HG02588 (cell line): Measurements from ENCODE around the gene OR10H2.
"Not testable (repeated sequence)": the region's sequence is repeated elsewhere in the genome, so short reads cannot be mapped to it uniquely, and the experiment has no call there.

Experiments used
- ATAC-seq: cut with Tn5 transposase; IDR thresholded peaks from one replicate; pipeline ENCODE4 v1.9.1; 2021; ENCODE audit warnings: mild to moderate bottlenecking, moderate library complexity; ENCODE audit not compliant: unreplicated experiment

Gene OR10H2, protein sequence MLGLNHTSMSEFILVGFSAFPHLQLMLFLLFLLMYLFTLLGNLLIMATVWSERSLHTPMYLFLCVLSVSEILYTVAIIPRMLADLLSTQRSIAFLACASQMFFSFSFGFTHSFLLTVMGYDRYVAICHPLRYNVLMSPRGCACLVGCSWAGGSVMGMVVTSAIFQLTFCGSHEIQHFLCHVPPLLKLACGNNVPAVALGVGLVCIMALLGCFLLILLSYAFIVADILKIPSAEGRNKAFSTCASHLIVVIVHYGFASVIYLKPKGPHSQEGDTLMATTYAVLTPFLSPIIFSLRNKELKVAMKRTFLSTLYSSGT

DNA sequence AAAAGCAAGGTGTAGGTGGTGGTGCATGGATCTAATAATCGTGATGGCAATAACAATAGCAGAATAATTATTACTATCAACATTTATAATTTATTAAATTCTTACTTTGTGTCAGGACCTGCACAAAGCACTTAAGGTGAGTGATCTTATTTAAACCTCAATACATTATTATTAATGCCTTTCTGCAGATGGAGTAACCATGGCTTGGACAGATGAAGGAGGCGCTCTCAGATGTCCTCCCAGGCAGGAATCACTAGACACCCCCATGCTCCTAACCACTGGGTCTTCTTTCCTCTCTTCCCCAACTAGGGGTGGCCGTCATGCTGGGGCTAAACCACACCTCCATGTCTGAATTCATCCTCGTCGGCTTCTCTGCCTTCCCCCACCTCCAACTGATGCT is at the start of gene OR10H2:
Gene OR10H2, plus strand, starts transcription at position 301 of the 400 bp plus-strand sequence. Its CDS starts 20 bp downstream, at position 321.
- no peak for ATAC-seq

DNA sequence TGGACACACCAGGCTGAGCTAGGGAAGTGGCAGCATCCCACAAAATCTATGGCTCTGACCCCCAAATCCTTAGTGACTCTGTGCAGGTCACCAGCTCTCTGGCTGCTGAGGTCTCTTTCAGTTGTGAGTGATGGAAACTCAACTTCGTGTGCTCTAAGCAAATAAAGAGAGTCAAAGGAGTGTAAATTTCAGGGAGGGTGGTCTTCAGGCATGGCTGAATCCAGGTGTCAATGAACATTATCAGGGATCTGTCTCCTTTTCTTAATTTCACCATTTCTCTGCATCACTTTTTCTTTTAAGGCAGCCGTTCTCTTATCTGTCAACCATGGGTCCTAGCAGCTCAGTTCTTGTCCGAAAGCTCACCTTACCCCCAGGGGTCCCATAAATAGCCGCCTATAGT is 48.7 kb upstream of the OR10H2 start:
- ATAC-seq: no peak

DNA sequence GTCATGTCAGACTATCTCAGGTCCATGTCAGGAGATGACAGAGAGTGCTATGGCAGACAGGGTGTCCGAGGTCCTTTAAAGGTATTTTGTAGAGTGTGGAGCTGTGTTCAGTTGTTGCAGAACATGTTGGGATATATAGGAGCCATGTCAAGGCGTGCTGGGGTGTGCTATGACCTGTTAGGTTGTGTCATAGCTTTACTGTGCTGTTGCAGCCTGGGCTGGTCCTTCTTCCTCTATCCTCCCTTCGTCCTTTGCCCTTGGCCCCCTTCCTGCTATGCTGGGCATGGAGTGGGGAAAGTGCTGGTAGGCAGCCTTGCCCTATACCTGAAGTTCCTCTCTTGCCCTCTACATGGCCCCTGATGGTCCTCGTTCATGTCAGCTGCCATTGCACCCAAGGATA is 48.0 kb upstream of the OR10H2 start:
- not testable (repeated sequence) for ATAC-seq

DNA sequence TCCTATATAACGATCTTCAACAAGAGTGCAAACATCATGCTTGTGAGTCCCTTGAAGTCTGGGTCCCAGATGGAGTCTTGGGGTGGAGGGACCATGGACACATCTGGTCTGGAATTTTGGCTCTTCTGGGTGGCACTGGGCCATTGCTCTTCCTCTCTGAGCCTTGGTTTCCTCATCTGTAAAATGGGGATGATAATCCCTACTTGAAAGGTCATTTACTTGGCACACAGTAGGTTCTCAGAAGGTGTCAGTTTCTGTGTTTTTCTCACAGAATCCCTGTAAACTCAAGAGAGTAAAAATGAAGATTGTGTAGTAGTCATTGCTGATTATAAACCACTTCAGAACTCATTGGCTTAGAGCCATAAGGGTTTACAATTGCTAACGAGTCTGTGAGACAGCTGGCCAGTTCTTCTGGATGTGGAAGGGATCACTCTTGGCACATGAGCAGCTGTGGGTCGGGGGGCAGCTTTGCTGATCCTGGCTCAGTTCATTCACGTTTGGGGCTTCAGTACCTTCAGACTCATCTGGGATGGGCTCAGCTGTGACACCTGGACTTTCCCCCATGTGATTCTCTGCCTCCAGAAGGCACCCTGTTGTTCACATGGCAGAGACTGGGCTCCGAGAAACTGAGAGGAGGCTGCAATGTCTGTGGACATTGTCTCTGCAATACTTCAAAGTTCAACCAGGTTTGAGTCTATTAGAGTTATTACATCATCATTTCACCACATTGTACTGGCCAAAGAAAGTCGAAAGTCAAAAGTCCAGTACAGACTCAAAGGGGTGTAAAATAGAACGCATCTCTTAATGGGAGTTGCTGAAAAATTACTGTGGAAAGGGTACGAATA is 47.1 kb upstream of the OR10H2 start:
- ATAC-seq: no peak

DNA sequence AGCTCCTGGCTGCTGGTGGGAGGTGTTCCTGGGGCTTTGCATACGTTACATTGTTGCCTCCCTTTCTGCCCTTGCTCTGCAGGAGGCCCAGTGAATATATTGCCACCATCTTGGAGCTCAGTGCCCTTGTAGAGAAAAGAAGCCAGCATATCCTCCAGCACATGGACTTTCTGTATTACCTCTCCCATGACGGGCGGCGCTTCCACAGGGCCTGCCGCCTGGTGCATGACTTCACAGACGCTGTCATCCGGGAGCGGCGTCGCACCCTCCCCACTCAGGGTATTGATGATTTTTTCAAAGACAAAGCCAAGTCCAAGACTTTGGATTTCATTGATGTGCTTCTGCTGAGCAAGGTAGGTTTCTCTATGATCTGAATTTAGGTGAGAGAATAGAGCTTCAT is 44.4 kb upstream of the OR10H2 start:
- ATAC-seq: no peak

DNA sequence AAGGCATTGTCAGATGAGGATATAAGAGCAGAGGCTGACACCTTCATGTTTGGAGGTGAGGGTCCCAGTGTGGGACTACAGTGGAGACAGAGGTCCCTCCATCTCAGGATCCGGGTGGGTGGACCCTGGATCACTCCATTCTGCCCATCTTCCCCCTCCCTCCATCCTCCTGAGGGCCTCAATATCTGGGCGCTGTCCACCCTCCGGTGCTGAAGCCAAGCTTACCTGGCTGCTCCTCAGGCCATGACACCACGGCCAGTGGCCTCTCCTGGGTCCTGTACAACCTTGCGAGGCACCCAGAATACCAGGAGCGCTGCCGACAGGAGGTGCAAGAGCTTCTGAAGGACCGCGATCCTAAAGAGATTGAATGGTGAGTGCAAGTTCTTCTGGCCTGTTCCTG is 43.0 kb upstream of the OR10H2 start:
- no peak for ATAC-seq

DNA sequence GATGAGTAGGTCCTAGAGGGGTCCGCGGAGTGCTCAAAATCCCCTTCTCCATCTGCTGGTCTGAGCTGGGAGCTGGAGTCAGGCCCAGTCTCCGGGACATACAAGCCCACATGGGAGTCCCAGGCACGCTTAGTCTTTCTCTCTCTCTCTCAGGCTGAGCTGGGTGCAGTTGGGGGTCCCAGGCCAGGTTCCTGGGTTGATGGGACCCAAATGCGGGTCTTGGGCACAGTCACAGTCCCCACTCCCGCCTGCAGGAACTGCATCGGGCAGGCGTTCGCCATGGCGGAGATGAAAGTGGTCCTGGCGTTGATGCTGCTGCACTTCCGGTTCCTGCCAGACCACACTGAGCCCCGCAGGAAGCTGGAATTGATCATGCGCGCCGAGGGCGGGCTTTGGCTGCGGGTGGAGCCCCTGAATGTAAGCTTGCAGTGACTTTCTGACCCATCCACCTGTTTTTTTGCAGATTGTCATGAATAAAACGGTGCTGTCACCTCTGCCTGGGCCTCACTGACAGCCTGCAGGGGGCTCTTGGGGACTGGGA is 31.1 kb upstream of the OR10H2 start:
- no peak for ATAC-seq

DNA sequence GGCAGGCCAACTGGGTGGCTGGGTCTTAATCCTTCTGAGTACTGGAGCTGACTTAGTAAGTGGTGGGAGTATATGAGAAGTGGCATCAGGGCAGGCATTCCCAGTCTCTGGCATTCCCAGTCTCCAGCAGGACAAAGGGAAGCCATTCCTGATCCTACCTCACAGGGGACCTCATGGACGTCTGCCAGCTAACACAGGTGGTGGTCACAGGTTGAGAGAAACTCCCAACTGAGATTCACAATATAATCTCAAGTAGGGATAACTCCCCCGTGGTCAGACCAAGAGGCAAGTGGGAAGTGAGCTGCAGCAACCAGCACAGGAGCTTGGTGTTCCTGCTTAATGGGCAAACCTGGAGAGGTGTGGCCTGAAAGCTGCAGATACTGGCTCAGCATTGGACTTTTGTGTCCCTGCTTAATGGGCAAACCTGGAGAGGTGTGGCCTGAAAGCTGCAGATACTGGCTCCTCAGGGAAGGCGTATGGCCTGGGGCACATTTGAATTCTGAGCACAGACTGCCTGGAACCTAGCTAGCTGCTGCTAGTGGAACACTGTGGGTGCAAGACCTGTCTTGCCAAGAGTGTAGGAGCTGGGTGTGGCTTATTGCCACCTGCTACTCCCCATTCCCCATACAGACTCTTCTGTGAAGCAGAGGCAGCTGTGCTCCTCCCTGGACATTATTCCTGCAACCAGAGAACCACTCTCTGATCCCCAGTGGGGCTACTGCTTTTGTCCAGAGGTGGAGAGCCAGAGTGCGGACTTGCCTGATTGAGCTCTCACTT is 25.9 kb upstream of the OR10H2 start:
- no peak for ATAC-seq

DNA sequence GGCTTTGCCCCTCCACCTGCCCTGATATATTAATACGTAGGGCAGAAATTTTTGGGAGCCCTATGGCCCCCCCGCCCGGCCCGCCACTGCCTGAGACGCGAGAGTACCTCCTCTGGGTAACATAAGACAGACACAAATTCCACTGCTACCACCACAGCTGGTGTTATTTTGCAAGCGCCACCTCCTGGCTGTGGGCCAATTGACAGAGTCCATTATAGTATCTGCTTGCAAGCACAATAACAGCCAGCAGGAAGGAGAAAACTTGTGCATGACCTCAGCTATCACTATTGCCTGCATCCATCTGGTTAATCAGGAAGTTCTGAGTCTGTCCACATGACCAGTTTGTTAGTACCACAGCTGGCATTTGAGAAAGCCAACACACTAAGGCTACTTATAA is 25.3 kb upstream of the OR10H2 start:
- no peak for ATAC-seq

DNA sequence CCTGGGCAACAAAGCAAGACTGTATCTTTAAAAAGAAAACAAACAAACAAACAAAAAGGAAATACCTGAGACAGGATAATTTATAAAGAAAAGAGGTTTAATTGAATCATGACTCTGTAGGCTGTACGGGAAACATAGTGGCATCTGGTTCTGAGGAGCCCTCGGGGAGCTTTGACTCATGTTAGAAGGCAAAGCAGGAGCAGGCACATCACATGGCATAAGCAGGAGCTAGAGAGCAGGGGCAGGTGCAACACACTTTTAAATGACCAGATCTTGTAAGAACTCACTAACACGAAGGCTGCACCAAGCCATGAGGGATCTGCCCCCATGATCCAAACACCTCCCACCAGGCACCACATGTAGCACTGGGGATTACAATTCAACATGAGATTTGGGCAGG is 13.2 kb upstream of the OR10H2 start:
- ATAC-seq: no peak

DNA sequence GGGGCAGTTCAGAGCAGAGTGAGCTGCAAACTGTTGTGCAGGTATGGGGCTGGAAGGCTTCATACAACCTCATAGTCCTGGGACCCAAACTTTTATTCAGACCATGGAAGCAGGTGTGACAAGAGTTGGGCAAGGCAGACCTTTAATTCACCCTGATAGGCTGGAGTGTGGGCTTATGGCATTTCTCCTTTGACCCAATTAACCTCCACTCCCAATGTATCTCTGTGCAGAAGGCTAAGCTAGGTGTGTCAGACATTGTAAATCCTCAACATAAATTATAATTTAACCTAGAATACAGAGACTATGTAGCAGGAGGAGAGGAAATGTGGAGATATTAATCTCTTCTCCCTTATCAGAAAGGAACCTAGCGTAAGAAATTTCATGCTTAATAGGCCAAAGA is 12.2 kb upstream of the OR10H2 start:
- ATAC-seq: no peak

DNA sequence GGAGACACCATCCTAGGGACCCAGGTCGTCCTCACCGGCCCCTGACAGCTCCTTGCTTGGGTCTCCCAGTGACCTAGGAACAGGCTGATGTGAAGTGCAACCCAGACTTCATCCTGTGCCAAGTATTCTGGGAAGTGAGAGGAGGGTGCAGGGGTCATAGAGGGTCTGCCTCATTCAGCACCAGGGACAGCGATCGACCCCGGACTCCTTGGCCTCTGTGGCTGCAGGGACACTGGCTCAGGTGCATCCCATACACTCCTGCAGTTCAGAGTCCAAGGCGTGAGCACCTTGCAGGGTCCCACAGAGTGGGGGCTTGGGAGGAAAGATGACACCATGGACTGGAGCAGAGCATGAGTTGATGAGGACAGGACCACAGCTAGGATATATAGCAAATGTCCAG is 10.0 kb upstream of the OR10H2 start:
- ATAC-seq: no peak

DNA sequence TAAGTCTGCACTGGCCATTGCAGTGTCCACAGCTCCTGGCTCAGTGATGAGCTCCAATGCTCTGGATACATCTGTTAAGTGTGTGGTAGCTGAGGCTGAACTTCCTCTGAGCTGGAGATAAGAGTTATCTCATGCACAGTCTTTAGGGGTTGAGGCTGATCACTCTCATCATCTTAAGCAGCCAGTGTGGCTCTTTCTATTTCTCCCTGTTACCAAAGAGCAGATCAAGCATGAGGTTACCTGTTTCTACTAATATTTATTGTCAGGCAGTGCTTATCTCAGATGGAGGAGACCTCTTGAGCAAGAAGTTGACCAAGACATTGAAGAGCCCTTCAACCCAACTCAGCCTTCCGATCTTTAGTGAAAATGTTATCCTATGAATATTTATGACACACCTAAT is 6.6 kb upstream of the OR10H2 start:
- ATAC-seq: no peak

DNA sequence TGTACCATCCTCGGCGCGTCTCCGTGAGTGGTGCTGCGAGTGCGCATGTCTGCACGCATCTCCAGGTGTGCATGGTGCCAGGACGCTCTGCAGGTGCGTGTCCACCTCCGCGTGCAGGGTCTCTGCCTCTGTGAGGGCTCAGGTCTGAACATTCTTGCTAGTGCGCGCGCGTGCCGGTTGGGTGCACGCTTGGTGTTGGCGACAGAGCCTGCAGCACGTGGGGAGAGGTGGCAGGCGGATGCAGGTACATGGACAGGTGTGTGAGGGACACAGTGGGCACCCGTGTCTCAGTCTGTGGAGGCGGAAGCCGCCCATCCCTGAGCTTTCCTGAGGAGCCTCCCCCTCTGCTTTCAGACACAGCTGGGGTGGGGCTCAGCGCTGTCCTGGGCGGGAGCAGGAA is 4.9 kb upstream of the OR10H2 start:
- ATAC-seq: no peak

DNA sequence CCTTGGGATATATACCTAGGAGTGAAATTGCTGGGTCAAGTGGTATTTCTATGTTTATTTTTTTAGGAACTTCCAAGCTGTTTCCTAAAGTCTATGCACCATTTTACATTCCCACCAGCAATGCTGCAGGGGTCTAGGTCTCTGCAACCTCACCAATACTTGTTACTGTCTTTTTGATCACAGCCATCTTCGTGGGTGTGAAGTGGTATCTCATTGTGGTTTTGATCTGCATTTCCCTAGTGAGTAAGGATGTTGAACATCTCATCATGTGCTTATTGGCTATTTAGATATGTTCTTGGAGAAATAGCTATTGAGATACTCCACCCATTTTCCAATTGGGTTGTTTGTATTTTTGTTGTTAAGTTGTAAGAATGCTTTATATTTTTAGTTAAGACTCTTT is 2.7 kb downstream of the OR10H2 start:
- no peak for ATAC-seq

DNA sequence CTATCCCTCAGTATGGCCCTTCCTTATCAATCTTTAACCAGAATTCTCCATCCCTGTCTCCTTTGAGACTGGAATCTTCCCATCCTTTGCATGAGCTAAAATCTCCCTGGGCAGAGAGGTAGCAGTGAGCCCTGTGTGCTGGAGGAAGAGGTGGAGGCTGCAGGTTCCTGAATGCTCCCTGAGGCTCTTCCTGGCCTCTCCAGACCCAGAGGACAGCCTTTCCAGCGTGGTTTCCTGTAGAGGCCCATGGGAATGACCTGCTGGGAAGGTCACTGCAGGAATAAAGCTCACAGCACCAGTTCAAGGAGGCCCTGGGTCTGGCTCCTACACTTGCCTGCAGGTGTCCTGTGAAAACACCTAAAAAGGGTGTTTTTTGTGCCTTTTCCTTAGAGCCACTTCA is 4.6 kb downstream of the OR10H2 start:
- no peak for ATAC-seq

DNA sequence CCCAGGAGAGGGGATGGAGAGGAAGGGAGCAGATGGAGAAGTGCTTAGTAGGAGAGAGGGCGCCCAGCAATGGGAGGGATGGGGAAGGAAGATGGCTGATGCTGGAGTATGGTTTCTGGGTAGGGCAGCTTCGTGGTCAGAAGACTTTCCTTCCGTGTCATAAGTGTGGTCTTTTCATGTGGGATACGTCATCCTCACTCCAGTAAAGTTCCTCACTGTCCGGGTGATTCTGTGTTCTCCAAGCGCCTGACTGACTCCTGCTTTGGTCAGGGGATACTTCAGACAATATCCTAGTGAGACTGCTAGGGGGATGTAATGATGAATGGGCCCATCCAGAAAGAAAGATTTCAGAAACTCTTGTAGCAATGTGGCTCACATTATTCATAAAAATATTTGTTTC is 6.1 kb downstream of the OR10H2 start:
- ATAC-seq: no peak

DNA sequence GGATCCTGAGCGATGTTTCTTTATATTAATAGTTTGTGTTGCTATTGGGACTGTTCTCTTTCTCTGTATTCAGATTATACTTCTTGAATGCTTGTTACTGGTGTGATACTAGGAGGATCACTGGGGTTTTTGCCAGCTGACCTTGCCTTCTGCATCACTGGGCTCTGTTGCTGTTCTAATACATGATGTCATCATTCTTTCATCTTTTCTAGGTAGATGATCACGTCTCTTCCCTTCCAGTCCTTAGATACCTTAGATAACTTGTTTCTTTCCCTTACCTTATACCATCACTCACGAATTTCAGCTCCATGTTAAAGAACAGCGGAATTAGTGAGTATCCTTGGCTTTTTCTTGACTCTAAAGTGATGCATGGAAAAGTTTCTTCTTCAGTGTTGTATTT is 9.9 kb downstream of the OR10H2 start, which contains the start of gene OR10H3:
Gene OR10H3, plus strand, starts transcription at position 264 of the 400 bp plus-strand sequence. CDS start 3,408 bp downstream, outside the sequence.
- no peak for ATAC-seq

DNA sequence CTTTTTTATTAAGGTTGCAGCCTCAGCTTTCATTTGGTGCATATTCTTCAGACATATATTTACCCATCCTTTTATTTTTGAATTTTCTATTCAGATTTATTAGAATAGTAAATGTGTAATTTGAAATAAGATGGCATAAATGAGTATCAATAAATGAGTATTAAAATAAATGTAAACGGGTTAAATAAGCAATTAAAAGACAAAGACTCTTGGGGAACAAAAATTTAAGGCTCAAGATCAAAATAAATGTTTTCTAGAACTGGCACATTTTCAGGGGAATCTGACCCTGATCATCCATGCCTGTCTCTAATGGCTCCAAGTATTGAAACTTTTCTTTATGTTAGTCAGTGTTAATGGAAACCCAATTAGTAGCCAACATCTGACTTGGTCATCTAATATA is 13.0 kb downstream of the OR10H2 start:
- ATAC-seq: no peak

DNA sequence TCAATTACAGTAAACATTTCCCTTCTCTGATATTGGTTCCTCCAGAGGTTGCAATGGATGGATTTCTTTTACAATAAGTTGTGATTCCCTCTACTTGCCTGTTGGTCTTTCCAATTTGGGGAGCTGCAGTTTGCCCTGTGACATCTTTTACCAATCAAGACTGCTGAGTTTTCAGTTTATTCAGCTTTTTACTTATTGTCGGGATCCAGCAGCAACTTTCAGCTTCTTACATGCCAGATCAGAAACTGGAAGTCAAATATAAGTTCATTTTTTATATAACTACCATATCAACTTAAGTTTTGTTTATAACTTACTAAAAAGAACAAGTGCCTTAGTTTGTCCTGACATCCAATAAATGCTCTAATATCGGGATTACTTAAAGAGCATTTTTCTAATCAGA is 20.4 kb downstream of the OR10H2 start:
- ATAC-seq: no peak

DNA sequence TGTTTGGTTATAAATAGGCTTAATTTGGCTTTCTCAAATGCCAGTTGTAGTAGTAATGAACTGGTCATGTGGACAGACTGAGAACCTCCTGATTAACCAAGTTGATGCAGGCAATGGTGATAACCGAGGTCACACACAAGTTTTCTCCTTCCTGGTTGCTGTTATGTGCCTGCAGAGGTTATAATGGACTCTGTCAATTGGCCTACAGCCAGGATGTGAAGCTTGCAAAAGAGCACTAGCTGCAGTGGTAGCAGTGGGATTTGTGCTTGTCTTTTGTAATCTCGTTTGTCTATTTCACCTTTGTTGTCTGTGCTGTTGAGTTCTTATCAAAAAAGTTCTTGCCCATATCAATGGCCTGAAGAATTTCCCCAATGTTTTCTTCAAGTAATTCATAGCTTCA is 30.6 kb downstream of the OR10H2 start:
- ATAC-seq: no peak
